ENCODE measurements around the gene ADGRE3. TPM values are rescaled to one million over a fixed set of nuclear protein-coding genes. Genes with fewer than 3 reads are reported as not detected.

ADGRE3 gene
- not detected in 2 replicates for total RNA-seq

DNA sequence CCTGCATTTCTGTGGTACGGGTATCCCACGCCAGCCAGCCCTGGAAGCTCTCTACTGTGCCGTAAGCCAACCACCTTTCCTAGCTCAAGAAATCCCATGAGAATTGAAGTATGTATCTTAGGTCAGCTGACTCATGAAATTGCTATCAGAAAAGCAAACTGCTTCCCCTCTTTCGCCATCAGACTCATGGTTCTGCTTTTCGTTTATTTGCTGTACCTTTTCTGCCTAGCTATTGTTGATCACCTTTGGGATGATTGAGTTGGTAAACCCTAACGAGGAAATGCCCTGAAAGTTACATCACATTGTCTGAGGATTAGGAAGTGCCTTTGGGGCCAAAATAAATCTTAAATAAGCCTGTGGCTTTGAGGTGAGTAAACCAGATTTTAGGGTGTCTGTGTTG, at the start of gene ADGRE3:
ADGRE3 (minus strand) TSS at position 81 of the 400 bp plus-strand sequence; CDS start at position 7, 74 bp downstream.
- Mint-ChIP-seq H3K9me3 (no peaks in the 10 kb centered on the region), H3K4me3 (ENCODE audit: low read depth) (no peak within 1 kb of the TSS), H3K27ac (no peak within 1 kb of the TSS)

DNA sequence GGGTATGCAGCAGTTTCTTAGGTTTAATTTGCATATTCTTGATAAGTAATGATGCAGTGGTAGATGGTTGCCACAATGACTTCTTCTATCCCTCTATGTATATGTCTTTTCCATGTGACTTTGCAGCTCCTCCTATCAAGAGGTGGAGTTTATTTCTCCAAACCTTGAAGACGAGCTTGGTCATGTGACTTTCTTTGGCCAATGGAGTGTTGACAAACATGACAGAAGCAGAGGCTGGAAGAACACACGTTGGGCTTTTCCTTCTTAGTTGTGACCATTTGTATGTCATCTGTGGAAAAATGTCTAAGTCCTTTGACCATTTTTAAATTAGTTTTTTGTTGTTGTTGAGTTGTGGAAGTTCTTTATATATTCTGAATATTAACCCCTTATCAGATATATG, 47.5 kb upstream of the ADGRE3 start:
- Mint-ChIP-seq H3K4me3 (ENCODE audit: low read depth) (no peak overlapping the region), H3K36me3 (ENCODE audit: low read depth) (peaks cover 40% of the 10 kb centered on the region), H3K4me1 (ENCODE audit: low read depth) (no peaks in the 10 kb centered on the region), H3K27me3 (ENCODE audit: low read depth) (no peaks in the 10 kb centered on the region), H3K9me3 (peaks cover 82% of the 10 kb centered on the region), H3K27ac (no peak overlapping the region)
- intact Hi-C loops (cut with micrococcal nuclease): no loop called here
- no peak for DNase-seq (ENCODE audit: low spot score)

More for the DNA sequence above, at the start of gene ADGRE3:
- Mint-ChIP-seq H3K4me1 (ENCODE audit: low read depth) (no peaks in the 10 kb centered on the region), H3K36me3 (ENCODE audit: low read depth) (no peaks in the 10 kb centered on the region), H3K27me3 (ENCODE audit: low read depth) (peaks cover 8% of the 10 kb centered on the region)
- DNase-seq (ENCODE audit: low spot score): no peak
- intact Hi-C loops (cut with micrococcal nuclease): no loop called here

DNA sequence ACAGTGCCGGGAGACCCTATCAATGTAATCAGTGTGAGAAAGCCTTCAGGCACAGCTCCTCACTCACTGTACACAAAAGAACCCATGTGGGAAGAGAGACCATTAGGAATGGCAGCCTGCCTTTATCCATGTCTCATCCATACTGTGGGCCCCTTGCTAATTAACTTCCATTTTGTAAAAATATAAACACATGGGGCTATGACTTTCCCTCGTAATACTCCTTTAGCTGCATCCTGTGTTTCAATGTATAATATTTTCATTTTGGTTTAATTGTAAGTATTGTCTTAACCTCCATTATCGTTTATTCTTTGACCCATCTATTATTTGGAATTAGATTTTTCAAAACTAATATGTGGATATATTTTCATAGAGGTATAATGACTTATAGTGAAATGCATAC, 44.5 kb upstream of the ADGRE3 start:
- Mint-ChIP-seq H3K4me3 (ENCODE audit: low read depth) (no peak overlapping the region), H3K4me1 (ENCODE audit: low read depth) (no peaks in the 10 kb centered on the region)
- intact Hi-C loops (cut with micrococcal nuclease): no loop called here

DNA sequence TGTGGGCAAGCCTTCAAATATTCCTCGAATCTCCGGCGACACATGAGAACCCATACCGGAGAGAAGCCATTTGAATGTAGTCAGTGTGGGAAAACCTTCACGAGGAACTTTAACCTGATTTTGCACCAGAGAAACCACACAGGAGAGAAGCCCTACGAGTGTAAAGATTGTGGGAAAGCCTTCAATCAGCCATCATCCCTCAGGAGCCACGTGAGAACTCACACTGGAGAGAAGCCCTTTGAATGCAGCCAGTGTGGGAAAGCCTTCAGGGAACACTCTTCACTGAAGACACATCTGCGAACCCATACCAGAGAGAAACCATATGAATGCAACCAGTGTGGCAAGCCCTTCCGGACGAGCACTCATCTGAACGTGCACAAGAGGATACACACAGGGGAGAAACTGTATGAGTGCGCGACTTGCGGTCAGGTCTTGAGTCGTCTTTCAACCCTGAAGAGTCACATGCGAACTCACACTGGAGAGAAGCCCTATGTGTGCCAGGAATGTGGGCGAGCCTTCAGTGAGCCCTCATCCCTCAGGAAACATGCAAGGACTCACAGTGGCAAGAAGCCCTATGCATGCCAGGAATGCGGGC, 44.0 kb upstream of the ADGRE3 start:
- Mint-ChIP-seq H3K4me3 (ENCODE audit: low read depth) (no peak overlapping the region), H3K36me3 (ENCODE audit: low read depth) (peaks cover 75% of the 10 kb centered on the region), H3K27me3 (ENCODE audit: low read depth) (no peaks in the 10 kb centered on the region), H3K27ac (no peak overlapping the region), H3K9me3 (peaks cover 87% of the 10 kb centered on the region), H3K4me1 (ENCODE audit: low read depth) (no peaks in the 10 kb centered on the region)
- DNase-seq (ENCODE audit: low spot score): no peak
- intact Hi-C loops (cut with micrococcal nuclease): no loop called here

More for the DNA sequence above, 44.5 kb upstream of the ADGRE3 start:
- no peak overlapping the region for H3K27ac Mint-ChIP-seq
- no peak for DNase-seq (ENCODE audit: low spot score)
- H3K9me3 Mint-ChIP-seq: peaks cover 90% of the 10 kb centered on the region
- H3K27me3 Mint-ChIP-seq (ENCODE audit: low read depth): no peaks in the 10 kb centered on the region
- H3K36me3 Mint-ChIP-seq (ENCODE audit: low read depth): peaks cover 70% of the 10 kb centered on the region

DNA sequence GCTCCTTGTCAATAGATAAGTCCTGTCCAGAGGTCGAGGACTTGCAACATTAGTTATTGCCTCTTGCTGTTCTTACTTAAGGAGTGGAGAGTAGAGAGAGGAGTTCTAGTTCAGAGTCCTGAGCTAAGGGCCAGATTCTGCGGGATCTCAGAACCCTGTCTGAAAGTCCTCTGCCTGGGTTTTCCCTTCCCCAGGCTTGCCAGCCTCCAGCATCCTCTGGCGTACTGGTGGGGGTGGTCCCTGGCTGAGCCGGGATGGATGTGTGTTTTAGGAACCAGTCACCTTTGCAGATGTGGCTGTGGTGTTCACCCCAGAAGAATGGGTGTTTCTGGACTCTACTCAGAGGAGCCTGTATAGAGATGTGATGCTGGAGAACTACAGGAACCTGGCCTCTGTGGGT, 41.2 kb upstream of the ADGRE3 start:
- H3K9me3 Mint-ChIP-seq: peaks cover 76% of the 10 kb centered on the region
- DNase-seq (ENCODE audit: low spot score): no peak
- no peaks in the 10 kb centered on the region for H3K27me3 Mint-ChIP-seq (ENCODE audit: low read depth)
- no peak overlapping the region for H3K27ac Mint-ChIP-seq
- intact Hi-C loops (cut with micrococcal nuclease): no loop called here
- H3K36me3 Mint-ChIP-seq (ENCODE audit: low read depth): peaks cover 86% of the 10 kb centered on the region
- no peak overlapping the region for H3K4me3 Mint-ChIP-seq (ENCODE audit: low read depth)
- no peaks in the 10 kb centered on the region for H3K4me1 Mint-ChIP-seq (ENCODE audit: low read depth)

- Mint-ChIP-seq H3K27ac (no peak overlapping the region), H3K4me3 (ENCODE audit: low read depth) (no peak overlapping the region), H3K36me3 (ENCODE audit: low read depth) (peaks cover 85% of the 10 kb centered on the region), H3K4me1 (ENCODE audit: low read depth) (no peaks in the 10 kb centered on the region), H3K9me3 (peaks cover 23% of the 10 kb centered on the region), H3K27me3 (ENCODE audit: low read depth) (no peaks in the 10 kb centered on the region)
- DNase-seq (ENCODE audit: low spot score): no peak
- intact Hi-C loops (cut with micrococcal nuclease): no loop called here
These were observed 29.8 kb upstream of the ADGRE3 start for GRCh38 chr19:14704450-14704849.

GRCh38 chr19:14703833-14704232, 29.2 kb upstream of the ADGRE3 start:
- no peak overlapping the region for H3K27ac Mint-ChIP-seq
- no peaks in the 10 kb centered on the region for H3K4me1 Mint-ChIP-seq (ENCODE audit: low read depth)
- H3K27me3 Mint-ChIP-seq (ENCODE audit: low read depth): no peaks in the 10 kb centered on the region
- no peak for DNase-seq (ENCODE audit: low spot score)
- intact Hi-C loops (cut with micrococcal nuclease): no loop called here
- peaks cover 84% of the 10 kb centered on the region for H3K36me3 Mint-ChIP-seq (ENCODE audit: low read depth)
- no peak overlapping the region for H3K4me3 Mint-ChIP-seq (ENCODE audit: low read depth)
- peaks cover 19% of the 10 kb centered on the region for H3K9me3 Mint-ChIP-seq

- intact Hi-C loops (cut with micrococcal nuclease): no loop called here
- H3K27ac Mint-ChIP-seq: no peak overlapping the region
- no peak for DNase-seq (ENCODE audit: low spot score)
- H3K4me1 Mint-ChIP-seq (ENCODE audit: low read depth): no peaks in the 10 kb centered on the region
- H3K4me3 Mint-ChIP-seq (ENCODE audit: low read depth): no peak overlapping the region
- no peaks in the 10 kb centered on the region for H3K27me3 Mint-ChIP-seq (ENCODE audit: low read depth)
- H3K36me3 Mint-ChIP-seq (ENCODE audit: low read depth): peaks cover 73% of the 10 kb centered on the region
- H3K9me3 Mint-ChIP-seq: peaks cover 16% of the 10 kb centered on the region
These were observed 26.2 kb upstream of the ADGRE3 start for GRCh38 chr19:14700711-14701375.

GRCh38 chr19:14699641-14700040, 25.0 kb upstream of the ADGRE3 start:
- Mint-ChIP-seq H3K27ac (no peak overlapping the region), H3K9me3 (peaks cover 16% of the 10 kb centered on the region), H3K36me3 (ENCODE audit: low read depth) (peaks cover 68% of the 10 kb centered on the region), H3K4me1 (ENCODE audit: low read depth) (no peaks in the 10 kb centered on the region), H3K27me3 (ENCODE audit: low read depth) (no peaks in the 10 kb centered on the region), H3K4me3 (ENCODE audit: low read depth) (no peak overlapping the region)
- no peak for DNase-seq (ENCODE audit: low spot score)
- intact Hi-C loops (cut with micrococcal nuclease): no loop called here

GRCh38 chr19:14695471-14695870, 20.8 kb upstream of the ADGRE3 start:
- Mint-ChIP-seq H3K27me3 (ENCODE audit: low read depth) (no peaks in the 10 kb centered on the region), H3K4me1 (ENCODE audit: low read depth) (peaks cover 4% of the 10 kb centered on the region), H3K36me3 (ENCODE audit: low read depth) (peaks cover 33% of the 10 kb centered on the region), H3K27ac (no peak overlapping the region), H3K4me3 (ENCODE audit: low read depth) (no peak overlapping the region), H3K9me3 (no peaks in the 10 kb centered on the region)
- intact Hi-C loops (cut with micrococcal nuclease): no loop called here
- no peak for DNase-seq (ENCODE audit: low spot score)

DNA sequence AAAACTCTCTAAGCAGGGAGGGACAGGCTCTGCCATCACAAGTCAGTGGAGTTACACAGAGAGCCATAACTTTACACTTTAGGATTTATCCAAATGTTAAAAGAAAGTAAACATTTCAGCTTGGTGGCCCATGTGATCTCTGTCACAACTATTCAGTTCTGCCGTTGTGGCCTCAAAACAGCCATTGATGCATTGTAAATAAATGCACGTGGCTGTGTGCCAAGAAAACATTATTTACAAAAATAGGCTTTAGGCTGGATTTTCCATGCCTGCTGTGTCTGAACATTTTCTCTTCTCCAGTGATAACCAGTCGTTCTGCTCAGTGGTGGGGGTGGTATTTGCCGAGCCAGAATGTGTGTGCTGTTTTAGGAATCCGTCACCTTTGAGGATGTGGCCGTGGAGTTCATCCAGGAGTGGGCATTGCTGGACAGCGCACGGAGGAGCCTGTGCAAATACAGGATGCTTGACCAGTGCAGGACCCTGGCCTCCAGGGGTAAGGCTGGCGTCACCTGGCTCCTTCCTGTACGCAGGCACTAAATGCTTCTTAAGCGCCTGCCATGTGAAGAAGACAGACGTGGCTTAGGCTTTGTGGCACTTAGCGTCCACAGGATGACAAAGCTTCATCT, 20.1 kb upstream of the ADGRE3 start:
- DNase-seq (ENCODE audit: low spot score): no peak
- H3K9me3 Mint-ChIP-seq: no peaks in the 10 kb centered on the region
- peaks cover 5% of the 10 kb centered on the region for H3K4me1 Mint-ChIP-seq (ENCODE audit: low read depth)
- no peaks in the 10 kb centered on the region for H3K27me3 Mint-ChIP-seq (ENCODE audit: low read depth)
- H3K27ac Mint-ChIP-seq: no peak overlapping the region
- no peak overlapping the region for H3K4me3 Mint-ChIP-seq (ENCODE audit: low read depth)
- H3K36me3 Mint-ChIP-seq (ENCODE audit: low read depth): peaks cover 26% of the 10 kb centered on the region
- intact Hi-C loops (cut with micrococcal nuclease): no loop called here

- peak within 1 kb of the TSS; percentile 100 for H3K27ac Mint-ChIP-seq
- peaks cover 11% of the 10 kb centered on the region for H3K4me1 Mint-ChIP-seq (ENCODE audit: low read depth)
- peak within 1 kb of the TSS; percentile 91 for H3K4me3 Mint-ChIP-seq (ENCODE audit: low read depth)
- peaks cover under 1% of the 10 kb centered on the region for H3K36me3 Mint-ChIP-seq (ENCODE audit: low read depth)
- intact Hi-C loops (cut with micrococcal nuclease): no loop called here
- peak; percentile 93 for DNase-seq (ENCODE audit: low spot score)
- no peaks in the 10 kb centered on the region for H3K27me3 Mint-ChIP-seq (ENCODE audit: low read depth)
- H3K9me3 Mint-ChIP-seq: no peaks in the 10 kb centered on the region
These were observed 15.2 kb upstream of the ADGRE3 start, which contains the start of gene ZNF333 for GRCh38 chr19:14689598-14690503. TSS of gene ZNF333 (plus strand) at chr19:14690048. CDS start at chr19:14693492, 3,444 bp downstream.
